HL-60 (cell line): Measurements from ENCODE around the gene COL4A3.

Source experiments
- DNase-seq, 2 experiments: peaks; one replicate each; pipeline ENCODE4 v3.0.0-alpha.2; 2010 to 2020; ENCODE audit warnings: low read depth in 1 of 2, low spot score in 1 of 2
- H3K27ac ChIP-seq: fragments of 250-450 bp; sonication (Bioruptor Pico); replicated peaks from 2 replicates; pipeline ENCODE4 v1.5.1; 2020; ENCODE audit warnings: mild to moderate bottlenecking, moderate library complexity
- H3K27me3 ChIP-seq: fragments of 250-450 bp; sonication (Bioruptor Pico); 2 replicates; pipeline ENCODE4 v1.5.1; 2021; ENCODE audit warnings: mild to moderate bottlenecking, moderate library complexity; ENCODE audit not compliant: insufficient read depth, poor library complexity, severe bottlenecking
- H3K4me3 ChIP-seq: replicated peaks from 2 replicates; pipeline ENCODE4 v1.5.1; 2011; ENCODE audit warnings: mild to moderate bottlenecking, control low read depth, low read length; ENCODE audit not compliant: insufficient read depth
- GABPA ChIP-seq: IDR thresholded peaks from 2 replicates; pipeline ENCODE4 v1.6.1; 2012; ENCODE audit warnings: low read depth
- POLR2AphosphoS5 ChIP-seq: IDR thresholded peaks from 2 replicates; pipeline ENCODE4 v1.6.1; 2012; ENCODE audit warnings: low read depth
- SPI1 ChIP-seq: IDR thresholded peaks from 2 replicates; pipeline ENCODE4 v1.6.1; 2012; ENCODE audit warnings: low read depth, mild to moderate bottlenecking, borderline replicate concordance
- long read RNA-seq: library from polyadenylated mRNA; unstranded; transcript quantifications from one replicate; pipeline ENCODE4 v2.0.0, GENCODE V29; 2020
- TF ChIP-seq, protein P1 (sequence below): IDR thresholded peaks from 2 replicates; pipeline ENCODE4 v1.6.1; 2012; ENCODE audit warnings: low read depth; ENCODE audit not compliant: insufficient replicate concordance
- TF ChIP-seq, protein P2 (sequence below): IDR thresholded peaks from one replicate; pipeline ENCODE4 v1.5.1; 2011; ENCODE audit warnings: low read length, control low read depth, inconsistent platforms; ENCODE audit not compliant: insufficient read depth

COL4A3 gene
- long read RNA-seq, result 0 reads

DNA sequence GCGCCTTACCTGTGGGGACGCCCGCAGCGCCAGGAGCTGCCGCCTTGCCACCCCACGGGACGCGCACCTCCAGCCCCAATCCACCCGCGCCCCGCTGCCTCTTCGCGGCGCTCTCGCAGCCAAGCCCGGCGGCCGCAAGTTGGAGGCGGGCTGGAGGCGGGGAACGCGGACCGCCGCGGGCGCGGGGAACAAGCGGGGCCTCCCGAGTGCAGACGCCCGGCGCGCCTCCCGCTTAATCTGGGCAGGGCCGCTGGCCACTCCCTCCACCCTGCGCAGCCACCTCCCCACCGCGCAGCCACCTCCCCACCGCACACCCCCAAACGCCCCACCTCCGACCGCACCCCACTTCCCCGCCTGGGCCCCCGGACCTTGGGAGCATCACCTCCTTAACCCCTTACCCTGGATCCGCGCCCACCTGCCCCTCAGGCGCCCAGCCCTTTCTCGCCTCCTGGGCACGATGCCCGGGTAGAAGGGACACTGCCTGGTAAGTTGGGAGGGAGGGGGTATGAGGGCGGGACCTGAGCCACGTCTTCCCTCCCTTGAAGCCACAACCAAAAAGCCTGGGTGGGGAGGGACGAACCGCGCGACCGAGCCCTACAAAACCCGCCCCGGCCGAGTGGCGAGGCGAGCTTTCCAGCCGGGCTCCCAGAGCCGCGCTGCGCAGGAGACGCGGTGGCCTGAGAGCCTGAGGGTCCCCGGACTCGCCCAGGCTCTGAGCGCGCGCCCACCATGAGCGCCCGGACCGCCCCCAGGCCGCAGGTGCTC is at the start of gene COL4A3, which contains the start of gene COL4A4:
COL4A3 (plus strand) TSS at position 627 of the 765 bp plus-strand sequence; CDS start at position 730, 103 bp downstream.
COL4A4 (minus strand) TSS at position 208 of the 765 bp plus-strand sequence. CDS start 16,722 bp downstream, outside the sequence.
- DNase-seq, result no peak
- no peak within 1 kb of the TSS for H3K27ac ChIP-seq

DNA sequence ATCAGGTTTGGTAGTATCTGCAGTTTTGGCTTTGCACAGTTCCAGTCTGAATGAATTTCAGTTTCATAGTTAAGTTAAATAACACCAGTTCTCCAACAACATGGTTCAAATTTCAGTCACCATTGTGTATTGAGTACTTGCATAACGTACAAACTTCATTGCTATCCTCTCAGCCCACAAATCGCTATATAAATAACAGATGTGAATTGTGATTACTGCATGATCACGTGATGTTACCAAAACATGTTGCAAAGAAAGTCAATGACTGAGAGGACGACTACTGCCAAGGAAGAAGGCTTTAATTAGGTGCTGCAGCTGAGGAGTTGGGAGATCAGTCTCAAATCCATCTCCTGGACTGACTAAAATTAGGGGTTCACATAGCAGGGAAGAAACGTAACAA is 48.7 kb upstream of the COL4A3 start:
- Histone ChIP-seq H3K27ac (no peak overlapping the region), H3K27me3 (no peaks in the 10 kb centered on the region), H3K4me3 (no peak overlapping the region)
- DNase-seq, result no peak
- TF ChIP-seq, protein P1, sequence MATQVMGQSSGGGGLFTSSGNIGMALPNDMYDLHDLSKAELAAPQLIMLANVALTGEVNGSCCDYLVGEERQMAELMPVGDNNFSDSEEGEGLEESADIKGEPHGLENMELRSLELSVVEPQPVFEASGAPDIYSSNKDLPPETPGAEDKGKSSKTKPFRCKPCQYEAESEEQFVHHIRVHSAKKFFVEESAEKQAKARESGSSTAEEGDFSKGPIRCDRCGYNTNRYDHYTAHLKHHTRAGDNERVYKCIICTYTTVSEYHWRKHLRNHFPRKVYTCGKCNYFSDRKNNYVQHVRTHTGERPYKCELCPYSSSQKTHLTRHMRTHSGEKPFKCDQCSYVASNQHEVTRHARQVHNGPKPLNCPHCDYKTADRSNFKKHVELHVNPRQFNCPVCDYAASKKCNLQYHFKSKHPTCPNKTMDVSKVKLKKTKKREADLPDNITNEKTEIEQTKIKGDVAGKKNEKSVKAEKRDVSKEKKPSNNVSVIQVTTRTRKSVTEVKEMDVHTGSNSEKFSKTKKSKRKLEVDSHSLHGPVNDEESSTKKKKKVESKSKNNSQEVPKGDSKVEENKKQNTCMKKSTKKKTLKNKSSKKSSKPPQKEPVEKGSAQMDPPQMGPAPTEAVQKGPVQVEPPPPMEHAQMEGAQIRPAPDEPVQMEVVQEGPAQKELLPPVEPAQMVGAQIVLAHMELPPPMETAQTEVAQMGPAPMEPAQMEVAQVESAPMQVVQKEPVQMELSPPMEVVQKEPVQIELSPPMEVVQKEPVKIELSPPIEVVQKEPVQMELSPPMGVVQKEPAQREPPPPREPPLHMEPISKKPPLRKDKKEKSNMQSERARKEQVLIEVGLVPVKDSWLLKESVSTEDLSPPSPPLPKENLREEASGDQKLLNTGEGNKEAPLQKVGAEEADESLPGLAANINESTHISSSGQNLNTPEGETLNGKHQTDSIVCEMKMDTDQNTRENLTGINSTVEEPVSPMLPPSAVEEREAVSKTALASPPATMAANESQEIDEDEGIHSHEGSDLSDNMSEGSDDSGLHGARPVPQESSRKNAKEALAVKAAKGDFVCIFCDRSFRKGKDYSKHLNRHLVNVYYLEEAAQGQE, result no peak
- TF ChIP-seq SPI1 (no peak), POLR2AphosphoS5 (no peak), GABPA (no peak)
- TF ChIP-seq, protein P2, sequence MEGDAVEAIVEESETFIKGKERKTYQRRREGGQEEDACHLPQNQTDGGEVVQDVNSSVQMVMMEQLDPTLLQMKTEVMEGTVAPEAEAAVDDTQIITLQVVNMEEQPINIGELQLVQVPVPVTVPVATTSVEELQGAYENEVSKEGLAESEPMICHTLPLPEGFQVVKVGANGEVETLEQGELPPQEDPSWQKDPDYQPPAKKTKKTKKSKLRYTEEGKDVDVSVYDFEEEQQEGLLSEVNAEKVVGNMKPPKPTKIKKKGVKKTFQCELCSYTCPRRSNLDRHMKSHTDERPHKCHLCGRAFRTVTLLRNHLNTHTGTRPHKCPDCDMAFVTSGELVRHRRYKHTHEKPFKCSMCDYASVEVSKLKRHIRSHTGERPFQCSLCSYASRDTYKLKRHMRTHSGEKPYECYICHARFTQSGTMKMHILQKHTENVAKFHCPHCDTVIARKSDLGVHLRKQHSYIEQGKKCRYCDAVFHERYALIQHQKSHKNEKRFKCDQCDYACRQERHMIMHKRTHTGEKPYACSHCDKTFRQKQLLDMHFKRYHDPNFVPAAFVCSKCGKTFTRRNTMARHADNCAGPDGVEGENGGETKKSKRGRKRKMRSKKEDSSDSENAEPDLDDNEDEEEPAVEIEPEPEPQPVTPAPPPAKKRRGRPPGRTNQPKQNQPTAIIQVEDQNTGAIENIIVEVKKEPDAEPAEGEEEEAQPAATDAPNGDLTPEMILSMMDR, result no peak

More for the DNA sequence above, at the start of gene COL4A3, which contains the start of gene COL4A4:
- Histone ChIP-seq H3K27me3 (peaks cover 30% of the 10 kb centered on the region), H3K4me3 (no peak within 1 kb of the TSS; the same call in 1 of the 2 replicates)
- TF ChIP-seq, protein P1, result no peak
- no peak for TF ChIP-seq POLR2AphosphoS5
- no peak for TF ChIP-seq SPI1
- TF ChIP-seq, protein P2, result no peak
- TF ChIP-seq GABPA, result no peak

DNA sequence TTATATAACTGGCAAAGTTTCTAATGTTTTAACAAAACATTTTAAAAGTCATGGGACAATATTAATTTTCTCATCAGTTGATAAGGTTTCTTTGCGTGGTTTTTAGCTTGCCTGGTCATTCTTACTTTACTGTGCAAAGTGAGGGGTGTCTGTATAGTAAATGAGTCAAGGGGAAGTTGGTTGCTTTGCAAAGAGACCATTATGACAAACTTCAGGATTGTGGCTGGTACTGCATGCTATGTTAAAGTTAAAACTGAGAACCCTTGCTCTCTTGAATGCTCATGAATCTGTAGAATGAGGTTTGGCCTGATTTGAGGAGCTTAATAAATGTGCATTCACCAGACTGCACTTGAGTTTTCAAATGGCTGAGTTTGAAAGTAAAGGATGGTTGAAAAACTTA is 47.4 kb upstream of the COL4A3 start:
- DNase-seq, result no peak
- no peak overlapping the region for H3K4me3 ChIP-seq
- H3K27ac ChIP-seq, result no peak overlapping the region
- TF ChIP-seq, protein P2, result no peak
- TF ChIP-seq, protein P1, result no peak
- TF ChIP-seq SPI1 (no peak), GABPA (no peak), POLR2AphosphoS5 (no peak)
- no peaks in the 10 kb centered on the region for H3K27me3 ChIP-seq
